WTC11 (cell line): Measurements from ENCODE around the gene GALNT7.

Experiments
- ARID4B ChIP-seq: sonication (generic); formaldehyde crosslinking; IDR thresholded peaks from 2 replicates; pipeline ENCODE4 v1.8.0; 2023; ENCODE audit warnings: missing genetic modification reagents, mild to moderate bottlenecking, borderline replicate concordance
- ATF2 ChIP-seq: sonication (generic); formaldehyde crosslinking; IDR thresholded peaks from 2 replicates; pipeline ENCODE4 v1.8.1; 2022; ENCODE audit warnings: low read depth, missing genetic modification reagents, borderline replicate concordance
- ATF3 ChIP-seq: sonication (generic); formaldehyde crosslinking; conservative IDR thresholded peaks from 2 replicates; pipeline ENCODE4 v1.8.1; 2022; ENCODE audit warnings: mild to moderate bottlenecking, missing genetic modification reagents
- CBFB ChIP-seq: sonication (generic); formaldehyde crosslinking; IDR thresholded peaks from 2 replicates; pipeline ENCODE4 v1.8.1; 2022; ENCODE audit warnings: mild to moderate bottlenecking, low read depth, missing genetic modification reagents
- CREB1 ChIP-seq: sonication (generic); formaldehyde crosslinking; IDR thresholded peaks from 2 replicates; pipeline ENCODE4 v1.8.0; 2023; ENCODE audit warnings: mild to moderate bottlenecking, missing genetic modification reagents
- CTCF ChIP-seq: fragments of 200-600 bp; IDR thresholded peaks from 2 replicates; pipeline ENCODE4 v1.8.0; 2022; ENCODE audit warnings: antibody characterized with exemption
- E2F5 ChIP-seq: sonication (generic); formaldehyde crosslinking; IDR thresholded peaks from 2 replicates; pipeline ENCODE4 v1.8.1; 2022; ENCODE audit warnings: mild to moderate bottlenecking, moderate library complexity, missing genetic modification reagents
- FOXP4 ChIP-seq: sonication (generic); formaldehyde crosslinking; IDR thresholded peaks from 2 replicates; pipeline ENCODE4 v1.8.0; 2022; ENCODE audit warnings: mild to moderate bottlenecking, missing genetic modification reagents
- GRHL2 ChIP-seq: fragments of 250-450 bp; sonication (Bioruptor Pico); IDR thresholded peaks from 2 replicates; pipeline ENCODE4 v1.8.0; 2022; ENCODE audit warnings: mild to moderate bottlenecking, moderate library complexity; ENCODE audit not compliant: insufficient replicate concordance, severe bottlenecking
- JUN ChIP-seq: sonication (generic); formaldehyde crosslinking; IDR thresholded peaks from 2 replicates; pipeline ENCODE4 v1.8.0; 2023; ENCODE audit warnings: mild to moderate bottlenecking, missing genetic modification reagents
- NFATC4 ChIP-seq: fragments of 250-450 bp; sonication (Bioruptor Pico); IDR thresholded peaks from 2 replicates; pipeline ENCODE4 v1.9.0; 2021; ENCODE audit warnings: mild to moderate bottlenecking
- NR1H2 ChIP-seq: sonication (generic); formaldehyde crosslinking; IDR thresholded peaks from 2 replicates; pipeline ENCODE4 v1.9.0; 2021; ENCODE audit warnings: mild to moderate bottlenecking, moderate library complexity, missing genetic modification reagents
- PRDM15 ChIP-seq: sonication (generic); formaldehyde crosslinking; IDR thresholded peaks from 2 replicates; pipeline ENCODE4 v1.8.0; 2022; ENCODE audit warnings: missing genetic modification reagents
- ZNF512 ChIP-seq: sonication (generic); formaldehyde crosslinking; IDR thresholded peaks from 2 replicates; pipeline ENCODE4 v1.8.1; 2022; ENCODE audit warnings: missing genetic modification reagents, borderline replicate concordance

GRCh38 chr4:173252024-173252935 lies 83.7 kb downstream of the GALNT7 start:
- no peak for TF ChIP-seq ATF2 (CRISPR knock-in tag)
- TF ChIP-seq FOXP4 (CRISPR knock-in tag), result no peak
- TF ChIP-seq NR1H2 (CRISPR knock-in tag), result no peak
- no peak for TF ChIP-seq CBFB (CRISPR knock-in tag)
- no peak for TF ChIP-seq CTCF
- no peak for TF ChIP-seq ZNF512 (CRISPR knock-in tag)
- TF ChIP-seq ARID4B (CRISPR knock-in tag), result no peak
- no peak for TF ChIP-seq CREB1 (CRISPR knock-in tag)
- no peak for TF ChIP-seq NFATC4 (CRISPR knock-in tag)
- no peak for TF ChIP-seq E2F5 (CRISPR knock-in tag)
- TF ChIP-seq PRDM15 (CRISPR knock-in tag), result no peak
- no peak for TF ChIP-seq JUN (CRISPR knock-in tag)
- no peak for TF ChIP-seq ATF3 (CRISPR knock-in tag)
- no peak for TF ChIP-seq GRHL2
